Activated CD4-positive, alpha-beta memory T cell treated with anti-CD3 and anti-CD28 coated beads for 36 hours (primary cell): ENCODE data around the gene PPM1A. TPM values are rescaled to one million over a fixed set of nuclear protein-coding genes. Genes with fewer than 3 reads are reported as not detected.
"Not testable (repeated sequence)": the region's sequence is repeated elsewhere in the genome, so short reads cannot be mapped to it uniquely, and the experiment has no call there.

Source experiments
- CTCF ChIA-PET: fragments of 350-600 bp; sonication (Branson Sonifier 250); formaldehyde crosslinking; loops from one replicate; lab custom pipeline; 2021; ENCODE audit warnings: antibody characterized with exemption, inconsistent platforms; lab: Charles Lee
- POLR2A ChIA-PET: fragments of 350-600 bp; sonication (Branson Sonifier 250); formaldehyde crosslinking; loops from one replicate; lab custom pipeline; 2021; ENCODE audit warnings: antibody characterized with exemption; lab: Charles Lee
- DNase-seq: peaks from one replicate; pipeline ENCODE4 v3.0.0-alpha.2; 2020
- H3K27ac Mint-ChIP-seq: one replicate; pipeline ENCODE4 v1.8.0; 2021; ENCODE audit warnings: mixed read lengths
- H3K27me3 Mint-ChIP-seq: one replicate; pipeline ENCODE4 v1.8.0; 2021; ENCODE audit warnings: mixed read lengths
- H3K36me3 Mint-ChIP-seq: one replicate; pipeline ENCODE4 v1.8.0; 2021; ENCODE audit warnings: mixed read lengths
- H3K4me1 Mint-ChIP-seq: one replicate; pipeline ENCODE4 v1.8.0; 2021; ENCODE audit warnings: low read depth, mixed read lengths
- H3K4me3 Mint-ChIP-seq: one replicate; pipeline ENCODE4 v1.8.0; 2021; ENCODE audit warnings: mild to moderate bottlenecking, mixed read lengths
- H3K9me3 Mint-ChIP-seq: one replicate; pipeline ENCODE4 v1.8.0; 2021; ENCODE audit warnings: mixed read lengths
- intact Hi-C: fragments of 100-400 bp; cut with micrococcal nuclease; formaldehyde crosslinking; loops from one replicate; pipeline ENCODE4 v1.15.1; 2023
- total RNA-seq, 2 experiments: library from RNA; stranded (reverse); gene quantifications; one replicate each; pipeline ENCODE4 v1.2.3, GENCODE V29; 2021

Gene PPM1A
- total RNA-seq, 2 experiments from 2014 or later, result 44.0 to 47.3 TPM

DNA sequence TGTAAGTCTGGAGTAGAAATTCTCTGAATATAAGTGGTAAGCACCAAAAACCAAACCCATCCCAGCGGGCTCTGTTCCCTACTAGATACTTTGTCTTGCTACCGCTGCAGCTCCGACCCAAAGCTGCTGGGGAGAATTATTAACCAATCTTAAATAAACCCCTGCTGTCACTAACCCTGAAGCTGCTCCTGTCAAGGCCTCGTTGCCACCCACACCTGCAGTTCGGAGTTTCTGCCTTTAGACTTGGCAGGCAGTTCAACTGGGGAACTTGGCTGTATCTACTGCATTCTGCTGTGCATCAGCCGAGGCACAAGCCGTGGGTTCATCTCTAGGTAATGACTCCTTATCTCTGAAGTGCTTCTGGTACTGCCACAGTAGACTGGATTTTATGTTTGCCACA lies 55.5 kb downstream of the PPM1A start:
- Mint-ChIP-seq H3K4me3 (no peak overlapping the region), H3K9me3 (peaks cover 8% of the 10 kb centered on the region), H3K36me3 (peaks cover 2% of the 10 kb centered on the region), H3K4me1 (no peaks in the 10 kb centered on the region), H3K27me3 (no peaks in the 10 kb centered on the region), H3K27ac (no peak overlapping the region)
- ChIA-PET POLR2A (no interaction called here), CTCF (interaction anchor here (1.2 kb wide), 1 partner anchor 27 kb away, joined by 5 read pairs; no protein-coding TSS in a partner anchor)
- DNase-seq, result no peak
- intact Hi-C loops, result no loop called here

DNA sequence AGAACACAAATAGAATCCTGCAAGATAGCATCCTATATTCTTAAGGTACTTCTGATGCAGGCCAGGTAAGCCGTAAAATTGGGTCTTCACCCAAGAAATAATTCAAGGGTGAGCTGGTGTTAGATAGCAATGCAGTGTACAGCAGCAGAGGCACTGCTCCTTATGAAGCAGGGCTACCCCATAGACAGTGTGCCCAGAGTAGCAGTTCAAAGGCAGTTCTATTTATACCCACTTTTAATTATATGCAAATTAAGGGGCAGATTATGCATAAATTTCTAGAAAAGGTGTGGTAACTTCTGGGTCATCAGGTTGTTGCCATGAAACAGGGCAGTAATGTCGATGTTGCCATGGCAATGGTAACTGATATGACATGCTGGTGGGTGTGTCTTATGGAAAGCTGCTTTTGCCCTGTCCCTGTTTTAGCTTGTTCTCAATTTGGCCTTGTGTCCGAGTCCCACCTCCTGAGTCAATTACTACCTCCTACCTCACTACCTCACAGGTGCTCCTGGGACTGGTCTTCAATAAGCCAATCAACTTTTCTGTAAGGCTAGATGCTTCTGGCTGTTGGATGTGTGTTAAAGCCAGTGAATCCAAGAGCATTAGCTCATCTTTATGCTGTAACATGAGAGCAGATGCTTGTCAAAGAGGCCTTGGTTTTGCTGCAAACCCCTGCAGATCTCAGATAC lies 61.0 kb downstream of the PPM1A start:
- Mint-ChIP-seq H3K4me3 (no peak overlapping the region), H3K27ac (no peak overlapping the region), H3K36me3 (peaks cover 2% of the 10 kb centered on the region), H3K9me3 (peaks cover 8% of the 10 kb centered on the region), H3K27me3 (peaks cover 6% of the 10 kb centered on the region), H3K4me1 (no peaks in the 10 kb centered on the region)
- no peak for DNase-seq
- intact Hi-C loops, result no loop called here
- ChIA-PET POLR2A (no interaction called here), CTCF (interaction anchor here (1.4 kb wide), 2 partner anchors 12 to 40 kb away, joined by 4 to 5 read pairs; no protein-coding TSS in a partner anchor)

DNA sequence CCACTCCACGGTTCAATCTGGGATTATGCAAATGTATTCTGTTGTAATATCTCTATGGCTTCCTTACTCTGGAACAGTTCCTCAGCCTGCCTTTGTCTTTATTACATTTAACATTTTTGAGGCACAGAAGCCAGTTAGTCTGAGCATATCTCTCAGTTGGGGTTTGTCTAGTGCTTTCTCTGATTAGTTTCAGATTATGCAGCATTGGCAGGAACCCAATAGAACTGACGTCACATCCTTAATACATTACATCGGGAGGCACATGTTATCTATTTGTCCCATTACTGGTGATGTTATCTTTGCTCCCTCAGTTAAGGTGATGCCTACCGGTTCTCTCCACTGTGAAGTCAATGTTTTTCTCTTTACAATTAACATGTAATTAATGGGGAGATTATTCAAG lies 62.4 kb downstream of the PPM1A start:
- H3K9me3 Mint-ChIP-seq, result peaks cover under 1% of the 10 kb centered on the region
- no peak overlapping the region for H3K27ac Mint-ChIP-seq
- CTCF ChIA-PET, result no interaction called here

DNA sequence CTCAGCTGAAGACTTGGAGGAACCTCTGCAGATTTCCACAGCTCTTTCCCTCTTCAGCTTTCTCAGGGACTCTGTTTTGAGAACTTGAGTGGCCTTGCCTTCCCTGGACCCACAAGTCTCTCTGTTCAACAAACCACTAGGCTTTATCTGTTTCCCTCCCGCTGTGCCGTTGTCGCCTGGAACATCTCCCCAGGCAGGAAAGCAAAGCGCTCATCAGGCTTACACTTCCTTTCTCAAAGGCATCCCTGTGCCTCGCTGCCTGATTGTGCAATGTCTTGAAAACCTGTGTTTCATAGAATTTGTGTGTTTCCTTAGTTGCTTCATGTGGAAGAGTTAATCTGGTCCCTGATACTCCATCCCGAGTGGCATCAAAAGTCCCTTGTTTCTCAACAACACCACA lies 64.1 kb downstream of the PPM1A start:
- ChIA-PET CTCF (interaction anchor here (1.4 kb wide), 1 partner anchor 19 kb away, joined by 4 read pairs; no protein-coding TSS in a partner anchor), POLR2A (no interaction called here)
- Mint-ChIP-seq H3K4me3 (no peak overlapping the region), H3K9me3 (no peaks in the 10 kb centered on the region), H3K27me3 (peaks cover 11% of the 10 kb centered on the region), H3K27ac (no peak overlapping the region), H3K36me3 (no peaks in the 10 kb centered on the region), H3K4me1 (no peaks in the 10 kb centered on the region)
- DNase-seq, result no peak
- intact Hi-C loops, result no loop called here

More for the DNA sequence above, 62.4 kb downstream of the PPM1A start:
- peaks cover 11% of the 10 kb centered on the region for H3K27me3 Mint-ChIP-seq
- POLR2A ChIA-PET, result no interaction called here
- no peak for DNase-seq
- no peaks in the 10 kb centered on the region for H3K4me1 Mint-ChIP-seq
- intact Hi-C loops, result no loop called here
- H3K4me3 Mint-ChIP-seq, result no peak overlapping the region
- no peaks in the 10 kb centered on the region for H3K36me3 Mint-ChIP-seq

DNA sequence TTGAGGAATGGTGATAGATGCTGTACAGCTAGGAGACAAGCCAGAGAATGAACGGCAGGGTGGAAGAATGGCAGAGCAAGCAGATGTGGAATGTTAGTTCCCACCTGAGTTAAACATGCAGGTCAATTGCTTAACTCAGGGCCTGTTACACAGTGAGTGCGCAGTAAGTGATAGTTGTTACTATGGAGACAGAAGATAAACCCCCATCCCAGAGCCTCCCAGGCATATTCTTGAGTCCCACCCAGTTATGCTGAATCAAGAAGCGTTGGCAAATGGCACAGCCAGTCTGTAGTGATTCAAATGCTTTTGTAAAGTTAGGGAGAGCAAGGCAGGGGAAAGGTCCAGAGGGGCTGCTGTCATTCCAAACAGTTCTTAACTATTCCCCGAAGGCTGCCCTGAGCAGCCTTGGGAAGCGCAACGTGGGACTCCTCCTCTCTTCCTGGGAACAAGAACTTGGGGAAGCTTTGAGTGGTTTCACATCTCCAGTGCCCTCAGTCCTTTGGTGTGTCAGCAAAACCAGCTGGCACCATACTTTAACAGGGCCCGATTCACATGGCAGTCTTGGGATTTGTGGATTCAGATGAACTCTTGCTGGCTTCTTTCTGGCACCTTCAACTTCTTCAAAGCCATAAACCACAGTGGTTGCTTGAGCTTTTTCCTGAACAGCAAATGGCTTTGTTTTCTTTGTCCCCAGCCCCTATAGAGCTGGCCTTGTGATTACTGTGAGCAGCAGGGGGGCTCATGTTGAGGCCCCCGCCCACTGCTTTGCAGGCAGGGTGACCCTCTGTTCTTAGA lies 66.4 kb downstream of the PPM1A start:
- Mint-ChIP-seq H3K27me3 (peaks cover 13% of the 10 kb centered on the region), H3K36me3 (no peaks in the 10 kb centered on the region), H3K4me3 (no peak overlapping the region), H3K27ac (no peak overlapping the region), H3K9me3 (no peaks in the 10 kb centered on the region), H3K4me1 (no peaks in the 10 kb centered on the region)
- POLR2A ChIA-PET, result no interaction called here
- intact Hi-C loops, result no loop called here
- DNase-seq, result no peak
- CTCF ChIA-PET, result no interaction called here

DNA sequence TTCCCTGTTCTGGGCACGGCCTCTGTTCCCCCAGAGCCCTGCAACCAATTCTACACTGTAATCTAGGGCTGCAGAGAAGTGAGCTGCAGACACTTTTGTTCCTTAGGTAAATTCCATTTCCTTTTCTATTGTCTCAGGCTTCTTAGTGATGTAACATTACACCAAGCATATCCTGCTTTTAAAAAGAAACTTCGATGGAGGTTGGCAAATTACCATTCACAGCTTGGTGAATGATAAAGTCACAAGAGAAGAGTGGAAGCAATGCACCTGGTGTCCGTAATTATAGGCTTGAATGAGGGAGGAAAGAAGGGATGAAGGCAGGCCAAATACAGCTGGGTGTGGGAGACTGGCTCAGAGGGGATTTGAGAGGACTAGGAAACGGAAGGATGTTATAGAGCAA lies 68.6 kb downstream of the PPM1A start:
- POLR2A ChIA-PET, result no interaction called here
- no peaks in the 10 kb centered on the region for H3K4me1 Mint-ChIP-seq
- CTCF ChIA-PET, result no interaction called here
- DNase-seq, result no peak
- H3K27me3 Mint-ChIP-seq, result peaks cover 9% of the 10 kb centered on the region
- intact Hi-C loops, result no loop called here
- H3K27ac Mint-ChIP-seq, result no peak overlapping the region
- H3K4me3 Mint-ChIP-seq, result no peak overlapping the region
- H3K36me3 Mint-ChIP-seq, result no peaks in the 10 kb centered on the region
- H3K9me3 Mint-ChIP-seq, result no peaks in the 10 kb centered on the region

DNA sequence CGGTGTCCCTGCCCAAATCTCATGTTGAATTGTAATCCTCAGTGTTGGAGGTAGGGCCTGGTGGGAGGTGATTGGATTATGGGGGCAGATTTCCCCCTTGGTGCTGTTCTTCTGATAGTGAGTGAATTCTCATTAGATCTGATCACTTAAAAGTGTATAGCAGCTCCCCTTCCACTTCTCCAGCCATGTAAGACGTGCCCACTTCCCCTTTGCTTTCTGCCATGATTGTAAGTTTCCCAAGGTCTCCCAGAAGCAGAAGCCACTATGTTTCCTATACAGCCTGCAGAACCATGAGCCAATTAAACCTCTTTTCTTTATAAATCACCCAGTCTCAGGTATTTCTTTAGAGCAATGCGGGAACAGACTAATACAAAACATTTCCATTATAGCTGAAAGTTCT lies 71.8 kb downstream of the PPM1A start:
- H3K4me3 Mint-ChIP-seq, H3K27me3 Mint-ChIP-seq, H3K4me1 Mint-ChIP-seq, H3K9me3 Mint-ChIP-seq, H3K36me3 Mint-ChIP-seq, H3K27ac Mint-ChIP-seq, DNase-seq, intact Hi-C loops, POLR2A ChIA-PET: not testable (repeated sequence)
- CTCF ChIA-PET, result interaction anchor here (1.6 to 3.7 kb wide), 2 partner anchors 11 to 29 kb away, joined by 3 to 18 read pairs; no protein-coding TSS in a partner anchor

DNA sequence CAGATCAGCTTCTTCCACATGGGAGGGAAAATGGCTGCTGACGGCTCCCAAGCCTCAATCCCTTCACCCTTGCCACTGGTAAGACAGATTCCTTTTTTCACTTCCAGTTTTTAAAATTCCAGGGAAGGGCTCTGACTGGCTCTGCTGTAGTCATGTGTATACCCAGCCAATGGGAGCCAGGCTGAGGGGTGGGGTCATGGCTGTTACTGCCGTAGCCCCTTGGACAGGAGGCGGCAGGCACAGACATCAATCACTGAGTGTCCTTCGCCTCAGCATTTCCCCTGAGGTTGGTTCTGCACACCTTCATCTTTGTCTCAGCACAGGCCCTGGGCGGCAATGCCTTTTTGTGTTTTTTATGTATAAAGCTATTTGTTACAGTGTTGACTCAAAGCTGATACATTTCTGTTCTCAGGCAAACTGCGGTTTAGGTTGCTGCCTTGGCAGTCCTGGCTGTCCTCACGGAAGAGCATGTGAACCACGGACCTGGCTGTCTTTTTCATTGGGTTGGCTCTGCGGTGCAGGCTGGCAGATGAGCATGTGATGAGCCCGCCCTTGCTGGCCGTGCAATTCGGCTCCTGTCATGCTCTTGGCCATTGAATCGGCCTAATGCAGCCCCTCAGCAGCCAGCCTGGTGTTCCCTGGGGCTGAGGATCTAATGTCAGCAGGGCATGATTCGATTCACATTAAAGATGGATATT lies 74.3 kb downstream of the PPM1A start:
- H3K4me1 Mint-ChIP-seq, result peaks cover 12% of the 10 kb centered on the region
- ChIA-PET CTCF (interaction anchor here (0.9 to 3.7 kb wide), 3 partner anchors 8 to 27 kb away, joined by 3 to 18 read pairs (median 4); no protein-coding TSS in a partner anchor), POLR2A (interaction anchor here (2.2 kb wide), 1 partner anchor 75 kb away, joined by 5 read pairs; the partner anchor contains the start of gene PPM1A)
- intact Hi-C loops, result no loop called here
- H3K27me3 Mint-ChIP-seq, result peaks cover 15% of the 10 kb centered on the region
- H3K4me3 Mint-ChIP-seq, result no peak overlapping the region
- H3K36me3 Mint-ChIP-seq, result no peaks in the 10 kb centered on the region
- no peak overlapping the region for H3K27ac Mint-ChIP-seq
- no peaks in the 10 kb centered on the region for H3K9me3 Mint-ChIP-seq
- DNase-seq, result no peak

DNA sequence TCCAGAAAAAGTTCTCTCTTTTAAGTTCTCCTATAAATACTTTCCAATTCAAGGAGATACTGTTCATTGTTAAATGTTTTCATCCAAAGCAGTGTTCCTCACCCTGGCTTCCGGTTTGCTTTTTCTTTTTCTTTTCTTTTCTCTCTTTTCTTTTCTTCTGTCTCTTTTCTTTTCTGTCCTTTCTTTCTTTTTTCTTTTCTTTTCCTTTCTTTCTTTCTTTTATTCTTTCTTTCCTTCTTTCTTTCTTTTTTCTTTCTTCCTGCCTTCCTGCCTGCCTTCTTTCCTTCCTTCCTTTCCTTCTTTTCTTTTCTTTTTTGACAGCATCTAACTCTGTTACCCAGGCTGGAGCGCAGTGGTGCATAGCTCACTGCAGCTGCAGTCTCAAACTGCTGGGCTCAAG lies 75.8 kb downstream of the PPM1A start:
- POLR2A ChIA-PET, result interaction anchor here (2.2 kb wide), 1 partner anchor 76 kb away, joined by 5 read pairs; the partner anchor contains the start of gene PPM1A
- intact Hi-C loops, result no loop called here
- peaks cover 12% of the 10 kb centered on the region for H3K4me1 Mint-ChIP-seq

GRCh38 chr14:60326274-60326673 lies 77.3 kb downstream of the PPM1A start:
- Mint-ChIP-seq H3K4me3 (no peak overlapping the region), H3K27ac (no peak overlapping the region)
- POLR2A ChIA-PET, result interaction anchor here (2.1 kb wide), 1 partner anchor 78 kb away, joined by 16 read pairs; the partner anchor contains the start of gene PPM1A

More for the DNA sequence above, 75.8 kb downstream of the PPM1A start:
- H3K27ac Mint-ChIP-seq, result no peak overlapping the region
- DNase-seq, result no peak
- peaks cover 17% of the 10 kb centered on the region for H3K27me3 Mint-ChIP-seq
- CTCF ChIA-PET, result no interaction called here
- H3K36me3 Mint-ChIP-seq, result no peaks in the 10 kb centered on the region
- no peak overlapping the region for H3K4me3 Mint-ChIP-seq
- H3K9me3 Mint-ChIP-seq, result no peaks in the 10 kb centered on the region

GRCh38 chr14:60327447-60328331 lies 78.7 kb downstream of the PPM1A start:
- no peak overlapping the region for H3K27ac Mint-ChIP-seq
- intact Hi-C loops, result no loop called here

More at GRCh38 chr14:60326274-60326673, 77.3 kb downstream of the PPM1A start:
- Mint-ChIP-seq H3K36me3 (peaks cover 2% of the 10 kb centered on the region), H3K27me3 (peaks cover 17% of the 10 kb centered on the region), H3K9me3 (no peaks in the 10 kb centered on the region), H3K4me1 (peaks cover 19% of the 10 kb centered on the region)
- CTCF ChIA-PET, result interaction anchor here (1.3 to 1.8 kb wide), 3 partner anchors 22 to 60 kb away, joined by 3 to 4 read pairs (median 4); no protein-coding TSS in a partner anchor
- DNase-seq, result no peak
- intact Hi-C loops, result no loop called here

More at GRCh38 chr14:60327447-60328331, 78.7 kb downstream of the PPM1A start:
- peak; percentile 51 for DNase-seq
- ChIA-PET POLR2A (interaction anchor here (2.1 kb wide), 1 partner anchor 79 kb away, joined by 16 read pairs; the partner anchor contains the start of gene PPM1A), CTCF (interaction anchor here (0.6 to 1.9 kb wide), 8 partner anchors 21 to 363 kb away, joined by 3 to 5 read pairs (median 4); partner anchors contain the start of gene PPM1A)
- no peaks in the 10 kb centered on the region for H3K9me3 Mint-ChIP-seq
- peaks cover 17% of the 10 kb centered on the region for H3K27me3 Mint-ChIP-seq
- H3K4me1 Mint-ChIP-seq, result peaks cover 32% of the 10 kb centered on the region
- peak overlapping the region; percentile 76 for H3K4me3 Mint-ChIP-seq
- peaks cover 2% of the 10 kb centered on the region for H3K36me3 Mint-ChIP-seq
